Lower leg skin (tissue), 4 donors: ENCODE results near the gene ERFE. TPM values are rescaled to one million over a fixed set of nuclear protein-coding genes. Genes with fewer than 3 reads are reported as not detected.

ENCODE experiments used
- DNase-seq, 2 donors: peaks; one replicate each; pipeline ENCODE4 v3.0.0-alpha.2; 2019; ENCODE audit warnings: low spot score in 2 of 2
- H3K4me3 ChIP-seq: fragments of 200-600 bp; sonication (generic); 2 replicates; pipeline ENCODE4 v1.5.1; 2017; ENCODE audit warnings: mild to moderate bottlenecking, low read depth; ENCODE audit not compliant: poor library complexity, severe bottlenecking
- POLR2A ChIP-seq, 2 donors: fragments of 450-650 bp; IDR thresholded peaks; one replicate each; pipeline ENCODE4 v1.6.1; 2016 to 2017; ENCODE audit warnings: antibody characterized with exemption in 2 of 2, mild to moderate bottlenecking in 1 of 2, moderate library complexity in 1 of 2
- WGBS, 2 donors: methylation state at CpG; one replicate each; pipeline ENCODE4 v1.1.5; 2018; 5-methylcytosine and 5-hydroxymethylcytosine counted together
- intact Hi-C: fragments of 100-400 bp; cut with DNase I; formaldehyde crosslinking; loops from one replicate; pipeline ENCODE4 v1.15.0; 2023; ENCODE audit warnings: low total_unique reads
- total RNA-seq, 4 donors: library from RNA; depleted of rRNA; stranded (reverse); fragments of >200 nt; gene quantifications; one replicate each; pipeline ENCODE4 v1.1.0, GENCODE V29; 2016
- TF ChIP-seq, protein P1 (sequence below), 3 donors: fragments of 450-650 bp; IDR thresholded peaks; one replicate each; pipeline ENCODE4 v1.5.1; 2016; ENCODE audit warnings: antibody characterized with exemption in 3 of 3, mild to moderate bottlenecking in 3 of 3, moderate library complexity in 2 of 3

Gene ERFE
- total RNA-seq, 4 donors from 2014 or later: not detected

DNA sequence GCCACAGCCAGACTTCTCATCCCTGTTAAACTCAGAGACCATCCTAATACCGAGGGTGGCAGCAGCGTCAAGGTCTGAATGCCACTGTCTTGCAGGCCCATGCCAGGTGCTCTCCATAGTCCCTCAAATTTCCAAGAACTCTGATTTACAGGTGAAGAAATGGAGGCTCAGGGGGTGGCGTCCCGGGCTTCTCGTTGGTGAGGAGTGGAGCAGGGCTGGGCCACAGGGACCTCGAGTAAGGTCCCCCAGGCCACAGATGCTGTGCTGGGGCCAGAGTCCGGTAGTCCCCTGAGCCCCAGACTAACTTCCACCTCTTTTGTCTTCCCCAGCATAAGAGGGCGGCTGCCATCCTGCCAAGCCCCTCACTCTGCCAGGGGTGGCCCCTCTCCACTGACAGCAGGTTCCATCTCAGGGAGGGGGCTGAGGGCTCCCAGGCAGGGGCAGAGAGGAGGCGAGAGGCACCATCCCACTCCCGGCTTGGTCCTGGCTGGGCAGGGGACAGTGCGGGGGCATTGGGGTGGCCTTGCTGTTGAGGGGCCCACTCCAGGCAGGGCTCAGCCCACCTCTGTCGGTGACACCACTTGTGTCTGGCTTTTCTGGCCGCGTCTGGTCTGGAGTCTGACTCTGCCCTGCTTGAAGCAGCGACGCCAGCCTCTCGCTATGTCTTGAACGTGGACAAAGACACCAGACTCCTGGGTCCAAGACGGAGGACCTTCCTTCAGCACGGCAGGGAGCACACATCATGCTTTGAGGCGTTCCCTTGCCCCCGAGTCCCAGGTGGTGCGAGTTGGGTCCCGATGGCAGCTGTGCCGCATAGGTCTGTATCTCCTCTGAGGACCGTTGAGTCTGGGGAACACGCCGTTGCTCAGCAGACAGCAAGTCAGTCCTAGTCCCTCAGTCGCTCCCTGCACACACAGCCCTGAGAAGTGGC, 36.2 kb upstream of the ERFE start:
- no peak overlapping the region for H3K4me3 ChIP-seq
- WGBS, 2 donors: 81 to 82% methylated on average over 21 to 29 of the region's 29 CpGs
- TF ChIP-seq POLR2A (IDR thresholded peaks at IDR 0.05): no peak
- TF ChIP-seq, protein P1, sequence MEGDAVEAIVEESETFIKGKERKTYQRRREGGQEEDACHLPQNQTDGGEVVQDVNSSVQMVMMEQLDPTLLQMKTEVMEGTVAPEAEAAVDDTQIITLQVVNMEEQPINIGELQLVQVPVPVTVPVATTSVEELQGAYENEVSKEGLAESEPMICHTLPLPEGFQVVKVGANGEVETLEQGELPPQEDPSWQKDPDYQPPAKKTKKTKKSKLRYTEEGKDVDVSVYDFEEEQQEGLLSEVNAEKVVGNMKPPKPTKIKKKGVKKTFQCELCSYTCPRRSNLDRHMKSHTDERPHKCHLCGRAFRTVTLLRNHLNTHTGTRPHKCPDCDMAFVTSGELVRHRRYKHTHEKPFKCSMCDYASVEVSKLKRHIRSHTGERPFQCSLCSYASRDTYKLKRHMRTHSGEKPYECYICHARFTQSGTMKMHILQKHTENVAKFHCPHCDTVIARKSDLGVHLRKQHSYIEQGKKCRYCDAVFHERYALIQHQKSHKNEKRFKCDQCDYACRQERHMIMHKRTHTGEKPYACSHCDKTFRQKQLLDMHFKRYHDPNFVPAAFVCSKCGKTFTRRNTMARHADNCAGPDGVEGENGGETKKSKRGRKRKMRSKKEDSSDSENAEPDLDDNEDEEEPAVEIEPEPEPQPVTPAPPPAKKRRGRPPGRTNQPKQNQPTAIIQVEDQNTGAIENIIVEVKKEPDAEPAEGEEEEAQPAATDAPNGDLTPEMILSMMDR (IDR thresholded peaks at IDR 0.05): no peak
- DNase-seq: no peak
- intact Hi-C loops: no loop called here

GRCh38 chr2:238123218-238123971, 35.4 kb upstream of the ERFE start:
- no peak overlapping the region for H3K4me3 ChIP-seq
- 80 to 82% methylated on average over 17 to 20 of the region's 22 CpGs for WGBS, 2 donors
- no peak for DNase-seq
- intact Hi-C loops: no loop called here
- no peak for TF ChIP-seq POLR2A (IDR thresholded peaks at IDR 0.05)
- TF ChIP-seq, protein P1 (IDR thresholded peaks at IDR 0.05): no peak

DNA sequence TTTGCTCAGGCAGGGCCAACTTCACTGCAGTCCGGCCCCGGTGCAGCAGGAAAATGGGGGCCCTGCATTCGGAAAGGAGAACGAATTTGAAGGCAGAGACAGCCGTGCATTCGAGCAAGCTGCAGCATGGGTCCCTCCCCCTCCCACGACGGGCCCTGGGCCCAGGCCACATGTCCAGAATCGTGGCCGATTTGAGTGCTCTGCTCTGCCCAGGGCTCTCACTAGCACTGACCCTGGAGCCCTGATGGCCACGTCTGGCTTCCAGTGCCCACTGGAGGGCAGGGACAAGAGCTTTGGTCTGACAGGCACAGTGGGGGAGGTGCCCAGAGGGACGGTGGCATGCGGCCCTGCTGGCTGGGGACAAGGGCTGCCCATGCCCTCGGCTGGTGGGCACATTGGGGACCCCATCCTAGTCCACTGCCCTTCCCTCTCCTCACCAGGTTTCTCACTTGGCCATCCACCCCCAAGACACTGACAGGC, 34.7 kb upstream of the ERFE start:
- 68 to 71% methylated on average over 9 to 14 of the region's 14 CpGs for WGBS, 2 donors
- intact Hi-C loops: no loop called here
- no peak for DNase-seq
- no peak overlapping the region for H3K4me3 ChIP-seq
- no peak for TF ChIP-seq POLR2A (IDR thresholded peaks at IDR 0.05)
- TF ChIP-seq, protein P1 (IDR thresholded peaks at IDR 0.05): no peak

GRCh38 chr2:238124488-238125126, 34.2 kb upstream of the ERFE start:
- 82 to 92% methylated on average over 19 of the region's 19 CpGs for WGBS, 2 donors
- H3K4me3 ChIP-seq: no peak overlapping the region
- TF ChIP-seq, protein P1 (IDR thresholded peaks at IDR 0.05): no peak
- no peak for TF ChIP-seq POLR2A (IDR thresholded peaks at IDR 0.05)
- intact Hi-C loops: no loop called here
- no peak for DNase-seq

DNA sequence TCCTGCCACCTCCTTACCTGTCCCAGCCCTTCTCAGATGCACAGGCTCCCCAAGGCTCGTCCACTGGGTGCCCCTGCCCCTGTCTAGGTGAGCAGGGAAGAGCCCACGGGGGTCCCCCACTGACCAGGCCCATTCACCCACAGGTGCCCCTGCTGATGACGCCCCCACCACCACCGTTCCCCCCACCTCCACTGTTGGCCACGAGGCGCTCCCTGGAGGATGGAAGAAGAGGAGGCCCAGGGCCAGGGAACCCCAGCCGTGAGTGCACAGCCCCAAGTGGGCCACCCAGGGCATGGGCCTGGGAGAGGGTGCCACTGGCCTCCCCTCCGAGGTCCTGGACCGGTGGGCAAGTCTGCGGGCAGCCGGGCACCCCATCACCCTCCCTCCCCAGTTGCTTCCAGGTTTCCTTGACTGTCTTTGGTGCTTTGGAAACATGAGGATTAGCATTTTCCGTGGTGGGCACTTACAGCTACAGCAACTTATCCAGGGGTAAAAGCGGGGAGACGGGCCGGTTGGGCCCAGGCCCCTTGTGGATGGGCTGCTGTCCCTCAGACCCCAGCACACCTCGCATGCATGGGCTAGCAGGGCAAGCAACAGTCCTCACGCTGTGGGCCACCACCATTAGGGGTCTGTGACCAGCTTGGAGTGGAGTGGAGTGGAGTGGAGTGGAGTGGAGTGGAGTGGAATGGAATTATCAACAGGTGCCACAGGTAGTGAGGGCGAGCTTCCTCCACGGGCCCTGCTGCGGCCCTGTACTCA, 33.5 kb upstream of the ERFE start:
- intact Hi-C loops: no loop called here
- WGBS, 2 donors: 86 to 96% methylated on average over 15 to 20 of the region's 20 CpGs
- TF ChIP-seq, protein P1 (IDR thresholded peaks at IDR 0.05): no peak
- no peak for TF ChIP-seq POLR2A (IDR thresholded peaks at IDR 0.05)
- H3K4me3 ChIP-seq: no peak overlapping the region
- DNase-seq: no peak
